ENCODE data around the gene TTC32. TPM values are rescaled to one million over a fixed set of nuclear protein-coding genes. Genes with fewer than 3 reads are reported as not detected.
"Not testable (repeated sequence)": the region's sequence is repeated elsewhere in the genome, so short reads cannot be mapped to it uniquely, and the experiment has no call there.

TTC32 gene
- total RNA-seq, 1 donor from 2014 or later: 19.0 TPM

DNA sequence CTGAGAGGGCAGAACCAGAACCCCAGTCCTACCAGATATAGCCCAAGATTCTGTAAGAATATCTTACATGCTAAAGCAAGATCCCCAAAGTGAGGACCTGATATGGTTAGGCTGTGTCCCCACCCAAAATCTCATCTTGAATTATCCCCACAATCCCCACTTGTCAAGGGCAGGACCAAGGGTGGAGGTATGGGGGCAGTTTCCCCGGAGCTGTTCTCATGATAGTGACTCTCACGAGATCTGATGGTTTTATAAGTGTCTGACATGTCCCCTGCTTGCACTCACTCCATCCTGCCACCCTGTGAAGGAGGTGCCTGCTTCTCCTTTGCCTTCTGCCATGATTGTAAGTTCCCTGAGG, 19.9 kb downstream of the TTC32 start:
- H3K27me3 Mint-ChIP-seq: peaks cover 6% of the 10 kb centered on the region
- TF ChIP-seq, protein P1, sequence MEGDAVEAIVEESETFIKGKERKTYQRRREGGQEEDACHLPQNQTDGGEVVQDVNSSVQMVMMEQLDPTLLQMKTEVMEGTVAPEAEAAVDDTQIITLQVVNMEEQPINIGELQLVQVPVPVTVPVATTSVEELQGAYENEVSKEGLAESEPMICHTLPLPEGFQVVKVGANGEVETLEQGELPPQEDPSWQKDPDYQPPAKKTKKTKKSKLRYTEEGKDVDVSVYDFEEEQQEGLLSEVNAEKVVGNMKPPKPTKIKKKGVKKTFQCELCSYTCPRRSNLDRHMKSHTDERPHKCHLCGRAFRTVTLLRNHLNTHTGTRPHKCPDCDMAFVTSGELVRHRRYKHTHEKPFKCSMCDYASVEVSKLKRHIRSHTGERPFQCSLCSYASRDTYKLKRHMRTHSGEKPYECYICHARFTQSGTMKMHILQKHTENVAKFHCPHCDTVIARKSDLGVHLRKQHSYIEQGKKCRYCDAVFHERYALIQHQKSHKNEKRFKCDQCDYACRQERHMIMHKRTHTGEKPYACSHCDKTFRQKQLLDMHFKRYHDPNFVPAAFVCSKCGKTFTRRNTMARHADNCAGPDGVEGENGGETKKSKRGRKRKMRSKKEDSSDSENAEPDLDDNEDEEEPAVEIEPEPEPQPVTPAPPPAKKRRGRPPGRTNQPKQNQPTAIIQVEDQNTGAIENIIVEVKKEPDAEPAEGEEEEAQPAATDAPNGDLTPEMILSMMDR (conservative IDR thresholded peaks at IDR 0.05): no peak
- DNase-seq (ENCODE audit: extremely low spot score, unreplicated experiment): no peak
- peaks cover 6% of the 10 kb centered on the region for H3K9me3 Mint-ChIP-seq
- no peak overlapping the region for H3K27ac Mint-ChIP-seq
- H3K4me3 Mint-ChIP-seq: no peak overlapping the region
- H3K4me1 Mint-ChIP-seq (ENCODE audit: unreplicated experiment): no peaks in the 10 kb centered on the region
- H3K36me3 Mint-ChIP-seq: peaks cover 5% of the 10 kb centered on the region

DNA sequence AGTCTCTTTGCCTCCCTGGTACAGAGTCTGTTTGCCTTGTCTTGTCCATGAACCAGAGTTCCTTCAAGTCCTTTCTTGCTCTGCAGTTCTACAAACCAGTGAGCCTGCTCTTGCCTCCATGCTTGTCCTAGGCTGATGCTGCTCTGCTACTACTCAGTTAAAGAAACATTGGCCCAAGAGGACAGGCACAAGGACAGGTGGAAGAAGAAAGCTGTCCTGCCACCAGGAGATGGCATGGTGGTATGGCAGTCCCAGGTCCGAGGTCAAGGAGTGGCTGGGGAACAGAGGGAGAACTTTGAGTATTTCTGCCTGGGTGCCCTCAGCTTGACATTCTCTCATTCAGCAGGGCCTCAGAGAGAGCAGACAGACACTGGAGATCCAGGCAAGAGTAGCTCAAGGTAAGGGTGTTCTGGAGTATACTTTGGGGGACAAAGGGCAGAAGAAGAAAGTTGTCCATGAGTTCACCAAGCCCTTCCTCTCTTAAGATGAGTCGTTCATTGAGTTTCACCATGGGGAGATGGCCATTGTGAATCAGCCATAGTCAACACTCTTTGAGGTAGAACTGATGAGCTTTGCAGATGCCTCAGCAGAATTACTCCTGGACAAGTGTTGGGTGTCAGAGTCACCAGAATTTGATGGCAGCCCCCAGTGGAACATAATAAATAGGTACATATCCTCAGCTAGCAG, 20.4 kb downstream of the TTC32 start:
- Mint-ChIP-seq H3K9me3 (peaks cover 6% of the 10 kb centered on the region), H3K4me1 (ENCODE audit: unreplicated experiment) (no peaks in the 10 kb centered on the region), H3K36me3 (peaks cover 5% of the 10 kb centered on the region), H3K27me3 (peaks cover 6% of the 10 kb centered on the region), H3K4me3 (no peak overlapping the region), H3K27ac (no peak overlapping the region)
- TF ChIP-seq, protein P1 (conservative IDR thresholded peaks at IDR 0.05): no peak
- no peak for DNase-seq (ENCODE audit: extremely low spot score, unreplicated experiment)

DNA sequence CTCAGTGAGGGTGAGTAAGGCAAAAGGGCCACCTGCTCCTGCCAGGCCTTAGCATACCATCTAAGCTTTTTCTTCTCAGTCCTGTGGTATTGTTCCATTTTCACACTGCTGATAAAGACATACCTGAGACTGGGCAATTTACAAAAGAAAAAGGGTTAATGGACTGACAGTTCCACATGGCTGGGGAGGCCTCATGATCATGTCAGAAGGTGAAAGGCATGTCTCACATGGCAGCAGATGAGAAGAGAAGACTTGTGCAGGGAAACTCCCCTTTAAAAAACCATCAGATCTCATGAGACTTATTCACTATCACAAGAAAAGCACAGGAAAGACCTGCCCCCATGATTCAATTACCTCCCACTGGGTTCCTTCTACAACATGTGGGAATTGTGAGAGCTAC, 21.6 kb downstream of the TTC32 start:
- H3K36me3 Mint-ChIP-seq; H3K4me1 Mint-ChIP-seq (ENCODE audit: unreplicated experiment); DNase-seq (ENCODE audit: extremely low spot score, unreplicated experiment); H3K9me3 Mint-ChIP-seq; H3K27ac Mint-ChIP-seq; H3K4me3 Mint-ChIP-seq; H3K27me3 Mint-ChIP-seq: not testable (repeated sequence)

DNA sequence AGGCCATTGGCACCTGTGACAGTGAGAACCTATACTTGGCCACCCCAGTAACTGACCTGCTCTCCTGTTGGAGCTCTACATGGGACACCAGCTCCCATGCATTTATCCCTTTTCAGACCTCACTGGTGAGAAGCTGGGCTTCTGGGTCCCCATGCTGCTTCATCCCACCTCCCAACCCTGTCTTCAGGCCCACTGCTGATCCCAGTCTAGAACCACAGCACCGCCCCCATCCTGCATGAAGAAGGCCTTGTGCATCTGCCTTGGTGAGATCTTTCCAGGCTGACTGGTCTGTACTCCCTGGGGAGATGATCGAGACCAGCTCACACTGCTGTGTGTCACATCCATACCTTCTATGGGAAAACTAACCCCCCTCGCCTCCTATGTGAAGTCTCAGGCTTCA, 22.7 kb downstream of the TTC32 start:
- TF ChIP-seq, protein P1 (conservative IDR thresholded peaks at IDR 0.05): no peak
- DNase-seq (ENCODE audit: extremely low spot score, unreplicated experiment): peak; percentile 43
- H3K27me3 Mint-ChIP-seq: peaks cover 6% of the 10 kb centered on the region
- H3K4me3 Mint-ChIP-seq: no peak overlapping the region
- H3K27ac Mint-ChIP-seq: no peak overlapping the region
- no peaks in the 10 kb centered on the region for H3K4me1 Mint-ChIP-seq (ENCODE audit: unreplicated experiment)
- H3K36me3 Mint-ChIP-seq: peaks cover 5% of the 10 kb centered on the region
- peaks cover 6% of the 10 kb centered on the region for H3K9me3 Mint-ChIP-seq

DNA sequence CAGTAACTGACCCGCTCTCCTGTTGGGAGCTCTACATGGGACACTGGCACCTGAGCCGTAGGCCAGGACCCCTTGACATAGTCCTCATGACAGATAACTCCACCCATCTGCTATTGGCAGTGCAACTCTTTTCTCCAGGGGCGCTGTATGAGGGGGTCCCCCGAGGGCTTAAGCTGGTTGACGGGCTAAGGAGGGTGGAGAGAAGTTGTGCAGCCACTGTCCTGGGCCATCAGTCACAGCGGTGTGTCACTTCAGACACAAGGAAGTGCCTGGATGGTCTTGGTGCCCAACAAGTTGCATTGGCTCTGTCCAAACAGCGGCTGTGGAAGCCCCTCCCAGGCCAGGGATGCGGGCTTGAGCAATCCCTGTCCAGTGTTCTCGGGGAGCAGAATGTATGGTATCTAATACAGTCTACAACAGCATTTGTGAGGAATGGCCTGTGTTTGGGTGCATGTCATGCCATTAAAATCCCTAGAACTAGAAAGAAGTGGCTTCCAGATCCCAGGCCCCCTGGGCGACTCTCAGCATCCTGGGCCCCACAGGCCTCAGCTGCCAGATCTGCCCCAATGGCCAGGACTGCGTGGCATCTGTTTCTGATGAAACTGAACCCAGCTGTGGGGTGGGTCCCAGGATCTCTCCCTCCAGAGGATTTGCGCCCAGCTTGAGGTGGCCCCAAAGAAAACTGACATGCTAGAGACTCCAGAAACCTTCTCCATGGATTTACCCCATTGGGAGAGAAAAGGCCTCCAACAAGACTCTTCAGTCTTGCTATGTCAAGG, 23.3 kb downstream of the TTC32 start:
- TF ChIP-seq, protein P1 (conservative IDR thresholded peaks at IDR 0.05): no peak
- DNase-seq (ENCODE audit: extremely low spot score, unreplicated experiment): peak; percentile 43
- H3K36me3 Mint-ChIP-seq: peaks cover 5% of the 10 kb centered on the region
- H3K4me1 Mint-ChIP-seq (ENCODE audit: unreplicated experiment): no peaks in the 10 kb centered on the region
- H3K27me3 Mint-ChIP-seq: peaks cover 3% of the 10 kb centered on the region
- no peak overlapping the region for H3K4me3 Mint-ChIP-seq
- H3K27ac Mint-ChIP-seq: no peak overlapping the region
- peaks cover 6% of the 10 kb centered on the region for H3K9me3 Mint-ChIP-seq

DNA sequence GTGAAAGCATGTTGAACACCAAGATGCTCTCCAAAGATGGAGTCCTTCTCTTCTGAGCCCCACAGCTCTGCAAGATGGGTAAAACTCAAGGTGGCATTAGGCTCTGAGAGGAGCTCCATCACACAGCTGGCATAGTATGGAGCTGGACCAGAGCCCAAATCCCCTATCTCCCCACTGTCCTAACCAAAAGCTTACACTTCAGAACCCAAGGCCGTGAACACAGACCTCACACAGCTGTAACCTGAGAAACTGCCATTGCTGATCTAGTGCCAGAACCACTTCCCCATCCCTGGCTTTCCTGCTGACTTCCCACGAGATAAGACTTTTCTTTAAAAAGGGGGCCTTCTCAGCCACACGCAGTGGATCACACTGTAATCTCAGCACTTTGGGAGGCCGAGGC, 25.0 kb downstream of the TTC32 start:
- no peak for DNase-seq (ENCODE audit: extremely low spot score, unreplicated experiment)

More for the DNA sequence above, 25.0 kb downstream of the TTC32 start:
- Mint-ChIP-seq H3K36me3 (peaks cover 5% of the 10 kb centered on the region), H3K27ac (no peak overlapping the region), H3K27me3 (peaks cover 3% of the 10 kb centered on the region), H3K9me3 (peaks cover 6% of the 10 kb centered on the region), H3K4me3 (no peak overlapping the region), H3K4me1 (ENCODE audit: unreplicated experiment) (no peaks in the 10 kb centered on the region)
- TF ChIP-seq, protein P1 (conservative IDR thresholded peaks at IDR 0.05): no peak

All from type B pancreatic cell (in vitro differentiated cells).